ENCODE data around the gene PIM3. TPM values are rescaled to one million over a fixed set of nuclear protein-coding genes. Genes with fewer than 3 reads are reported as not detected.

Gene PIM3
- polyA plus RNA-seq, 1 donor: 13.4 TPM

GRCh38 chr22:50000587-50001387, 40.2 kb downstream of the PIM3 start:
- no peak for DNase-seq (ENCODE audit: low read depth)

GRCh38 chr22:50001388-50002231, 41.0 kb downstream of the PIM3 start:
- no peak for DNase-seq (ENCODE audit: low read depth)

GRCh38 chr22:50002791-50003190, 42.2 kb downstream of the PIM3 start:
- DNase-seq (ENCODE audit: low read depth): no peak

DNA sequence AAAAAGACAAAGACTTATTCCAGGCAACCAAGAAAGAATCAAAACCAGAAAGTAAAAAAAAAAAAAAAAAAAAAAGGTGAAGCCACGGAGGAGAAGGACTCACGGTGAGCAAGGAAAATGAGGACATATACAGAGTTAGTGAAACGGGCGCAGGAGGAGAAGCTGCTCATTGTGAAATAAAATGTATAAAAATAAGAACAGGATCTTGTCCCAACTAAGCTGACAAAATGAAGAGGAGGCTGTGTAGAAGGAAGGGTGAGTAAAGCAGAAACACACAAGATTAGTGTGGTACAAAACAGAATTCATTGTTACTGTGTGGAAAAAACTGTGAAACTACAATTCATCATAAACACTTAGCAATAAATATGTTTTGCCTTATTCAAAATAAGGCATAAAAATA, 44.3 kb downstream of the PIM3 start:
- no peak for DNase-seq (ENCODE audit: low read depth)

DNA sequence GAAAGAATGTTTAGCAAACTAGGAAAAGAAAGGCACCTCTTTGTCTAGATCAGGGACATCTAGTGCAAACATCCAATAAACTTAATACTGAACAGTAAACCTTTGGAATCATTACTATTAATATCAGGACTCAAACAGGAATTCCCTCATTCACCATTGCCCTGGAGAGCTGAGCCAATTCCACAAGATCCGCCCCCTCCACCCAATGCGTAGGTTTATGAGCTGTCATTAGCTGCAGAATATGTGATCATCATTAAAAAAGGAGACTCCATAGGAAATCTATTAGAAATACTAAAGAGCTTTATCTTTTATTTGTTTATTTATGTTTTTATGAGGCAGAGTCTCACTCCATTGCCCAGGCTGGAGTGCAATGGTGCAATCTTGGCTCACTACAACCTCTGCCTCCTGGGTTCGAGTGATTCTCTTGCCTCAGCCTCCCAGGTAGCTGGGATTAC, 46.5 kb downstream of the PIM3 start:
- no peak for DNase-seq (ENCODE audit: low read depth)

DNA sequence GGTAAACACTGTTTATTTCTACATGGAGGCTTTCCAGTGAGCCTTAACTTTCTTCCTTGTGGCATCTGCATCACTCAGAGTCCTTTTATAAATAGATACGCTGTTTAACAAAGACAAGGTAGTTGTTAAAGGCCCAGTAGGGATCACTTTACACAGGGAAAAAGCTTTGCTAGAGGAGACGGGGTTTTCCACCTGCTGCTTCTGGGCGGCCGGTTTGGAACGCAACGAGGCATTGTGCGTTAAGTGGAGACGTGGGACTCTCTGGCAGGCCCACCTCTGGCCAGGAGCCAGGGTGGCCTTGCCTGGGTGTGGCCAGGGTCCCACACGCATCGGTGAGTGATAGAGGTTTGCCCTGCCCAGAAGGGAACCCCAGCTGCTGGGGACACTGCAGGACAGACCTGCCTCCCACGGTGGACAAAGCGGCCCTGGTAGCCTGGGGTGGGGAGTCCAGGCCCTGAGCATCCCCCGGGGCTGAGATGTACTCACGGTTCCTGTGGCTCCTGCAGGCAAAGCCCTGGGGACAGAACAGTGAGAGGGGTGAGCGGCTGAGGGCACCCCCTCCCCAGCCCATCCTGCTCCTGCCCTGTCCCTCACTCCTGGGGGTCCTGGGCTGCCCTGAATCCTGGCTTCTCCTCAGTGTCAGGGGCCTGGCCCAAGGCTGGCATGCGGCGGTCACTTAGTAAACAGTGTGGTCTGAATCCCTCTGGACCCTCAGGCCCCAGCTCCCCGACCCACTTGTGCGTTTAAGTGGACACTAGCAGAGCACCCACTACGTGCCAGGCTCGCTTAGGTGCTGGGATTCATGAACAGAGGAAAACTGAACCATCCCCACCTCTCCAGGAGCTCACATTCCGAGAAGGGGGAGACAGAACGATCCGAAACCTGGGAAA, 47.8 kb downstream of the PIM3 start:
- DNase-seq (ENCODE audit: low read depth): no peak

DNA sequence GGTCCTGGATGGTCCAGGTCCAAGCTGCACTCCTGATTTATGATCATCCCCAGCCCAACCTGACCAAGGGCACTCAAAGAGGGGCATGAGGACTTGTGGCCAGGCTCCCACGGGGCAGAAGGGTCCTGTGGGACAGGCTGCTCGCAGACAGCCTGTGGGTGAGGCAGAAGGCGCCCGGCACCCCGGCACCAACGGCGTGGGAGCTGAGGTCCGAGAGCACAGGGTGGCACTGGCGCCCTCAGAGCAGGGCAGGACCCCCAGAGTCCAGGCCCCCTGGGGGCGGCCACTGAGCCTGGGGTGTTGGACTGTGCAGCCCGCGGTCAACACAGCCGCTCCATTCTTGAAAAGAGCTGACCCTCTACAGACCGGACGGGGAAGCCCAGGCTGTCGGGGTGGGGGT, 48.7 kb downstream of the PIM3 start:
- DNase-seq (ENCODE audit: low read depth): no peak

GRCh38 chr22:50009765-50010675, 49.4 kb downstream of the PIM3 start:
- no peak for DNase-seq (ENCODE audit: low read depth)

DNA sequence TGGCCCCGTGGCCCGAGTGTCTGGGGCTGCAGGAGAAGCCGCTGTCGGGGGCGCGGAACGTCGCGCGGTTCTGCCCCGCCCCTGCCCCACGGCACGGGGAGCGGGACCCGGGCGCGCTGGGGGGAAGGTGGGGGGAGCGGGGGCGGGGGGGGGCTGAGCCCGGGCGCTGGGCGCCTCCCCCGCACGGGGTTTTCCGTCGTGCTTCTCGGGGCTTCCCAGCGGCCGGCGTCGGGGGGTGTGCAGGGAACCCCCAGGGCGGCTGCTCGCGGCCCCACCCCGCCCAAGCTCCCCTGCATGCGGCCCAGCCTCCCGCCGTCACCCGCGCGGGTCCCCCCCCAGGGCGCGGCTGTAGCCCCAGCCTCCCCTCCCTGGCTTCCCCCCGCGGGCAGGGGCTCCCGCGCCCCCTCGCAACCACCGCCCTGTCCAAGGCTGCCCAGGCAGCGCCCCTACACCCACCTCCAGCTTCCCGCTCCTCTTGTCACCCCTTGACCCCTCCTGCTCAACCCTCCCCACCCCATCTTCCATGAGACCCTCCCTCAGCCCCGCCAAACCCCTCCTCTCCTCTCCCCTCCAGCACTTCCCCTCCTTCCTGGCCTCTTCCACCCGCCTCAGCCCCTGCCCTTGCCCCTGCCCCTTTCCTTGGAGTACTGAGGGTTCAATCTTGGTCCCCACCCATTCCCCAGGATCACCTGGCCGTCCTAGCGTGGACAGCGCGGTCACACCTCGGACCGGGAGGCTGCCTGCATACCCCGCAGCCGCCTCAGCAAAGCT, 50.3 kb downstream of the PIM3 start:
- DNase-seq (ENCODE audit: low read depth): no peak

DNA sequence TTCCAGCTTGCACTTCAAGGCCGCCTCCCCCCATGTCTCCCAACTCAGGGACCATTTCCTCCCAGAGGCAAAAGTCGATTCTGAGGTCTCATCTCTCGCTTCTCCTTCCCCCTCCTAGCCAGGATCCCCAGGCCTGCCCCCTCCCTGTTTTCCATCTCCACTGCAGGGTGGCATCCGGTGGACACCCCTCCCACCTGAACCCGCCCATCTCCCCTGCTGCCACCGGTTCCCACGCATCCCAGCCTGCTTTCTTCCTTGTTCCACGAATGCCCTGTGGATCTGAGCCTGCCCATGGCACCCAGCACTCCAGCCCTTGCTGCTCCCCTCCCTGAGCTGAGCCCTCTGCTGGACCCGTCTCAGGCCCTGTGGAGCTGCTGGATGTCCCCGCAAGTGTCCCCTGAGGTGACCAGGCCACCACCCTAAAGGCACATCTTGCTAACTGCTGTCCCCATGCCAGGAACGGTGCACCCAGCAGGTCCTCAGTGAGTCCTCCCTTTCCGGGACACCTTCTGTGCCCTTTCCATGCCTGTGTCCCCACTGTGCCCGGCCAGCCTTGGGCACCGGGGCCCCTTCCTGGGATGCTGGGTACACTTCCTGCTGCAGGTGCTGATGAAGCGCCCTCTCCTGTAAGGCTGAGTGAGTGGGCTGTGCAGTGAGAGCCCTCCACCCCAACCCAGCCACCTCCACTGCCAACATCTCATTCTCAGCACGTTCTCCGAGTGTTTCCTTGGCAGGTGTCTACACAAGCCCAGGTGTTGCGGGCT, 51.1 kb downstream of the PIM3 start:
- DNase-seq (ENCODE audit: low read depth): no peak

GRCh38 chr22:50012211-50013181, 51.9 kb downstream of the PIM3 start, which contains the start of gene IL17REL:
IL17REL (minus strand) TSS chr22:50012765; CDS start chr22:50012646, 119 bp downstream.
- no peak for DNase-seq (ENCODE audit: low read depth)

Other genes with a start within 250 kb of the PIM3 start
- gene BRD1, start 132.9 kb upstream of the PIM3 start, polyA plus RNA-seq (ENCODE audit: insufficient read length): 25.1 TPM
- gene ZBED4, start 106.9 kb upstream of the PIM3 start, polyA plus RNA-seq (ENCODE audit: insufficient read length): 12.0 TPM
- gene ALG12, start 42.3 kb upstream of the PIM3 start, polyA plus RNA-seq (ENCODE audit: insufficient read length): 10.5 TPM
- 12.4 TPM for gene CRELD2, start 42.1 kb upstream of the PIM3 start, polyA plus RNA-seq (ENCODE audit: insufficient read length)
- not detected for gene IL17REL, start 52.0 kb downstream of the PIM3 start, polyA plus RNA-seq (ENCODE audit: insufficient read length)
- gene TTLL8, start 97.5 kb downstream of the PIM3 start, polyA plus RNA-seq (ENCODE audit: insufficient read length): not detected
- 1.2 TPM for gene MLC1, start 124.7 kb downstream of the PIM3 start, polyA plus RNA-seq (ENCODE audit: insufficient read length)
- gene MOV10L1, start 129.2 kb downstream of the PIM3 start, polyA plus RNA-seq (ENCODE audit: insufficient read length): 0.82 TPM
- gene PANX2, start 210.0 kb downstream of the PIM3 start, polyA plus RNA-seq (ENCODE audit: insufficient read length): 0.18 TPM
- 19.5 TPM for gene TRABD, start 225.1 kb downstream of the PIM3 start, polyA plus RNA-seq (ENCODE audit: insufficient read length)
- gene SELENOO, start 240.2 kb downstream of the PIM3 start, polyA plus RNA-seq (ENCODE audit: insufficient read length): 15.7 TPM

All from forelimb muscle (tissue), 1 donor.